GM18498 (cell line): Measurements from ENCODE around the gene NR4A1.

ENCODE experiments used
- ATAC-seq: cut with Tn5 transposase; IDR thresholded peaks from one replicate; pipeline ENCODE4 v1.9.1; 2021; ENCODE audit warnings: mild to moderate bottlenecking, moderate library complexity; ENCODE audit not compliant: unreplicated experiment

The NR4A1 gene

DNA sequence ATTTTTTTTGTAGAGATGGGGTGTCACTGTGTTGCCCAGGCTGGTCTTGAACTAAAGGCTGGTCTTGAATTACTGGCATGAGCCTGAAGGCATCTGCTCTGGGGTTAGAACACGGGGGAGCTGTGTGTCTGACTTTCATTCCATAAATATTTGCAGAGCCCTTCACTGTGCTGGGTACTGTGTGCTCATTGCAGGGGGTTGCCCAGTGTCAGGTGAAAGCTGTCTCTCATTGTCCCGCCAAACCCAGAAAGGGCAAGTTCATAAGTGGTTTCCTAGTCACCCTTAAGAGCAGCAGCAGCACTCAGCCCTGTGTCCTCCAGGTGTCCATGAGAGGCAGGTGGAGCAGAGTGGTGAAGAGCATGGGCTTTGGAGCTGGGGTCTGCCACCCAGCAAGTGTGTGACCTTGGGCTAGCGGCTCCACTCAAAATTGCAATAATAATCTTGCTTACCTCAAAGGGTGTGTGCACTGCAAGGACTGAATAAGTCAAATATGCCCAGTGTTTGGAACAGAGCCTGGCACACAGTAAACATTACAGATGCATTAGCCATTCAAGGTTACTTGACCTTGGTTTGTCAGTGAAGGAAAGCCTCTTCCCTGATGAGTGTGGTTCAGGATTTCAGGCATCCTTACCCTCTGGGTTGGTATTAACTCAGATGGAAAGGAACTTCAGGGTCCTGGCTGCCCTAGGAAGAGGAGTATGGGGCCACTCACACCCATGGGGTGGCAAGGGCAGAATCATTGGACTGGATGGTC lies 23.9 kb downstream of the NR4A1 start:
- no peak for ATAC-seq

- no peak for ATAC-seq
These were observed 25.6 kb downstream of the NR4A1 start for GRCh38 chr12:52076811-52077210.

GRCh38 chr12:52078276-52078675 lies 27.0 kb downstream of the NR4A1 start:
- ATAC-seq: no peak

GRCh38 chr12:52079576-52080402 lies 28.5 kb downstream of the NR4A1 start, which contains the start of gene SMIM41:
Gene SMIM41, plus strand, starts transcription at chr12:52079704. Its CDS starts 76 bp downstream, at chr12:52079780.
- ATAC-seq: no peak

- ATAC-seq: no peak
These were observed 29.4 kb downstream of the NR4A1 start for GRCh38 chr12:52080403-52081251.

- peak; percentile 68 for ATAC-seq
These were observed 30.1 kb downstream of the NR4A1 start for GRCh38 chr12:52081263-52081733.

GRCh38 chr12:52082026-52082668 lies 30.9 kb downstream of the NR4A1 start:
- ATAC-seq: no peak

- ATAC-seq: no peak
These were observed 31.4 kb downstream of the NR4A1 start for GRCh38 chr12:52082669-52082987.

DNA sequence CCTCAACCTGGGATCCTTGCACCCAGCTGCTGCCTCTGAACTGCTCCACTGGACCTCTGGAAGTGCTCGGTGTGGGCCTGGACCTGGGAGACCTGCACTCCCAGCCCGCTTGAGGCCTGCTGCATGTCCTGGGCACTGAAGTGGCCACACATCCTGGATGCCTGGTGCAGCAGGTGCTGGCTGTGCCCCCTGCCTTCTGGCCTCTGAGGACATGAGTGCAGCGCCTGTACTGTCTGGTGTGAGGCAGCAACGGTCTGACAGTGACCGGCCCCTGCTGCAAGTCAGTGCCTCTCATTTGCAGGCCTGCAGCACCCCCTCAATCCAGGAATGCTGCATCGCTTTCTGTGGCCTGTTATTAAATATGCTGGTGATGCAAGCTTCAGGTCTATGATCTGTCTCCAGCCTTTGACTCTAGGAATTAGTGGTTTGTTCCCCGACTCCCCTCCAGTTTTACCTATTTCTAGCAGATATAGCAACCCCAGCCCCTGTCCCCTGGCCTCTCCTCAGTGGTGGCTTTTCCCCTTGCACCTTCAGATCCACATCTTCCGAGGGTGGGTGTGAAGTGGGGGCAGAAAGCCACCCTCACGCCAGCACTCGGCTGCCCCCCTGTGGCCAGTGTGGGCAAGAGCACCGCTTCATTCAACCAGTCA lies 31.9 kb downstream of the NR4A1 start:
- no peak for ATAC-seq

- no peak for ATAC-seq
These were observed 32.4 kb downstream of the NR4A1 start for GRCh38 chr12:52083638-52083996.

GRCh38 chr12:52084491-52085231 lies 33.4 kb downstream of the NR4A1 start:
- ATAC-seq: no peak

GRCh38 chr12:52085682-52086180 lies 34.5 kb downstream of the NR4A1 start:
- no peak for ATAC-seq

GRCh38 chr12:52086366-52086765 lies 35.1 kb downstream of the NR4A1 start:
- ATAC-seq: no peak

DNA sequence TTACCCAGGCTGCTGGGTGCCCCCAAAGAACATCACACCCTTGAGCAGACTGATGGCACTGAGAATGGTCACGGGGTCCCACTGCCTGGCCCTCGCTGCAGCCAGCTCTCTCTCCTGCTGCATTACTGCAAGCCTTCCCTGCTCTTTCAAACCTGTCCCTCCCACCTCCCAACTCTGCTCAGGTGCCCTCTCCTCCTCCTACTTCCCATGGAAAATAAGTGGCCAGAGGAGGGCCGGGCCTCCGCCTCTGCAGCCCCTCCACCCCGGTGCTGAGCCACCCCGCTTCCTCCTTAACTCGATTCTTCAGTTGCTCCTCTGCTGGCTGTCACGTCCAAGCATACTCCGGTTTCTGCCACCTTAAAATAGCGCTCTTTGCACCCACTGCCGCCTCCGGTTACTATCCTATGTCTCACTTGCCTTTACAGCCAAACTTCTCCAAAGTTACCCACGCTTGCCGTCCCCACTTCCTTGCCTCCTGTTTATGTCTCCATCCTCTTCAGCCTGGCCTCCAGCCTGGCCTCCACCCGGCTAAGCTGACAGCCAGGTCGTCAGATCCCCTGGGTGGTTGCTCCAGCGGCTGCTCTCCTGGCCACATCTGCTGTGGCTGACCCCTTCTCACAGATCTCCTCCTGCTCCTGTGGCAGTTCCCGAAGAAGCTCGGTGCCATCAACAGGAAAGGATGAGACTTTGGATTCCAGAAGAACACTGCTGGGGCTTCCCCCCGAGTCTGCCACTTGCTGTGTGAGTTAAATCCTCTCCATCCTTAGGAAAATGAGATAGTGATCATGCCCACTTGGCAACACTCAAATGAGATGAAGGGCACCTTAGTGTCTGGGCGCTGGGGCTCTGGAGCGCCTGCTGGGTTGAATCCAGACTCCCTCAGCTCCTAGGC lies 35.9 kb downstream of the NR4A1 start:
- ATAC-seq: no peak

GRCh38 chr12:52087961-52088820 lies 36.9 kb downstream of the NR4A1 start:
- no peak for ATAC-seq

GRCh38 chr12:52089491-52089890 lies 38.2 kb downstream of the NR4A1 start:
- no peak for ATAC-seq

GRCh38 chr12:52090291-52090690 lies 39.0 kb downstream of the NR4A1 start:
- no peak for ATAC-seq
